CD14-positive monocyte (primary cell): ENCODE measurements around the gene CACHD1. TPM values are rescaled to one million over a fixed set of nuclear protein-coding genes. Genes with fewer than 3 reads are reported as not detected.
A peak's percentile ranks its signal among the peaks of the same experiment; 100 is the strongest.

ENCODE experiments used
- DNase-seq, 3 donors: peaks; one replicate each; pipeline ENCODE4 v3.0.0-alpha.2; 2011 to 2022
- H2AFZ ChIP-seq: 2 replicates; pipeline ENCODE4 v1.6.0; 2012; ENCODE audit warnings: mild to moderate bottlenecking, low read depth, low read length, inconsistent platforms; ENCODE audit not compliant: insufficient read depth, poor library complexity, severe bottlenecking
- H3K27ac ChIP-seq, 2 donors: 1 replicate in 1 of 2; 2 replicates in 1 of 2; pipeline ENCODE4 v1.5.1; 2012 to 2013; ENCODE audit warnings: low read length in 2 of 2, control low read depth in 1 of 2, inconsistent platforms in 1 of 2, low read depth in 1 of 2, mild to moderate bottlenecking in 1 of 2
- H3K27me3 ChIP-seq, 2 donors: one replicate each; pipeline versions ENCODE4 v1.6.0 to v1.6.1; 2011 to 2013; ENCODE audit warnings: low read length in 2 of 2; ENCODE audit not compliant: control insufficient read depth in 2 of 2, insufficient read depth in 2 of 2
- H3K36me3 ChIP-seq, 2 donors: replicated peaks in 1 of 2; 1 replicate in 1 of 2; 2 replicates in 1 of 2; pipeline versions ENCODE4 v1.5.1 to v1.6.1; 2012 to 2013; ENCODE audit warnings: low read length in 2 of 2, control low read depth in 1 of 2, inconsistent platforms in 1 of 2, mild to moderate bottlenecking in 1 of 2; ENCODE audit not compliant: insufficient read depth in 2 of 2, control insufficient read depth in 1 of 2
- H3K4me1 ChIP-seq, 2 donors: 1 replicate in 1 of 2; 2 replicates in 1 of 2; pipeline versions ENCODE4 v1.5.1 to v1.6.1; 2012 to 2013; ENCODE audit warnings: low read length in 2 of 2, control low read depth in 1 of 2, inconsistent platforms in 1 of 2, mild to moderate bottlenecking in 1 of 2, moderate library complexity in 1 of 2; ENCODE audit not compliant: insufficient read depth in 2 of 2, control insufficient read depth in 1 of 2
- H3K4me2 ChIP-seq: replicated peaks from 2 replicates; pipeline ENCODE3; 2012; ENCODE audit warnings: low read length, moderate library complexity, mild to moderate bottlenecking; ENCODE audit not compliant: poor library complexity, severe bottlenecking; ENCODE audit errors: extremely low read depth
- H3K4me3 ChIP-seq, 3 experiments: fragments of 200-600 bp in 1 of 3; sonication (generic) in 1 of 3; replicated peaks in 1 of 3; 1 replicate in 2 of 3; 2 replicates in 1 of 3; pipeline ENCODE4 v1.5.1; 2011 to 2013; ENCODE audit warnings: low read length in 3 of 3, mild to moderate bottlenecking in 3 of 3, control low read depth in 2 of 3, low read depth in 2 of 3, inconsistent platforms in 1 of 3, moderate library complexity in 1 of 3
- H3K79me2 ChIP-seq: 2 replicates; pipeline ENCODE4 v1.6.0; 2012; ENCODE audit warnings: mild to moderate bottlenecking, control low read depth, inconsistent platforms, low read length, moderate library complexity; ENCODE audit not compliant: insufficient read depth
- H3K9ac ChIP-seq: 2 replicates; pipeline ENCODE4 v1.6.0; 2017; ENCODE audit warnings: low read length, mild to moderate bottlenecking; ENCODE audit not compliant: insufficient read depth, poor library complexity, severe bottlenecking
- H3K9me3 ChIP-seq, 2 donors: replicated peaks in 1 of 2; 1 replicate in 1 of 2; 2 replicates in 1 of 2; pipeline versions ENCODE4 v1.5.1 to v1.6.1; 2012 to 2013; ENCODE audit warnings: low read length in 2 of 2, control low read depth in 1 of 2; ENCODE audit not compliant: control insufficient read depth in 1 of 2, insufficient read depth in 1 of 2
- H4K20me1 ChIP-seq: 2 replicates; pipeline ENCODE4 v1.6.0; 2012; ENCODE audit warnings: mild to moderate bottlenecking, low read length, control low read depth, moderate library complexity; ENCODE audit not compliant: insufficient read depth
- H3K27ac Mint-ChIP-seq, 7 donors: one replicate each; pipeline ENCODE4 v1.8.0; 2020; ENCODE audit warnings: mild to moderate bottlenecking in 7 of 7, mixed read lengths in 7 of 7, moderate library complexity in 6 of 7, inconsistent platforms in 2 of 7
- H3K27me3 Mint-ChIP-seq, 3 donors: one replicate each; pipeline ENCODE4 v1.8.0; 2021 to 2022; ENCODE audit warnings: low read depth in 3 of 3, mild to moderate bottlenecking in 3 of 3, mixed read lengths in 3 of 3, moderate library complexity in 3 of 3, inconsistent platforms in 1 of 3
- H3K36me3 Mint-ChIP-seq, 2 donors: one replicate each; pipeline ENCODE4 v1.8.0; 2020; ENCODE audit warnings: mixed read lengths in 2 of 2, inconsistent platforms in 1 of 2, mild to moderate bottlenecking in 1 of 2
- H3K4me1 Mint-ChIP-seq: one replicate; pipeline ENCODE4 v1.8.0; 2020; ENCODE audit warnings: mild to moderate bottlenecking, mixed read lengths
- H3K4me3 Mint-ChIP-seq, 2 donors: one replicate each; pipeline ENCODE4 v1.8.0; 2020; ENCODE audit warnings: mild to moderate bottlenecking in 2 of 2, mixed read lengths in 2 of 2, moderate library complexity in 1 of 2
- H3K9me3 Mint-ChIP-seq, 7 donors: one replicate each; pipeline ENCODE4 v1.8.0; 2020 to 2022; ENCODE audit warnings: mixed read lengths in 7 of 7, mild to moderate bottlenecking in 6 of 7, moderate library complexity in 6 of 7, inconsistent platforms in 2 of 7
- CTCF ChIP-seq: fragments of 200-600 bp; IDR thresholded peaks from one replicate; pipeline ENCODE4 v1.8.0; 2022; ENCODE audit warnings: antibody characterized with exemption, mild to moderate bottlenecking
- WGBS: methylation state at CpG from one replicate; pipeline ENCODE4 v1.1.5; 2013; ENCODE audit warnings: missing lambda C conversion rate; ENCODE audit not compliant: insufficient coverage; 5-methylcytosine and 5-hydroxymethylcytosine counted together
- intact Hi-C, 2 donors: fragments of 100-400 bp; cut with micrococcal nuclease; formaldehyde crosslinking; loops; one replicate each; pipeline versions ENCODE4 v1.15.0 to v1.15.1; 2023
- polyA plus RNA-seq, 3 donors: library from polyadenylated mRNA; depleted of rRNA in 1 of 3; unstranded in 2 of 3; stranded (reverse) in 1 of 3; fragments of 300-500 nt in 2 of 3; fragments of >200 nt in 1 of 3; fragmentation: Illumina TruSeq in 2 of 3; gene quantifications; 1 replicate in 2 of 3; 2 replicates in 1 of 3; pipeline ENCODE4 v1.2.3, GENCODE V29; 2012 to 2021

Gene CACHD1
- polyA plus RNA-seq, 3 donors, result 0.12 TPM; not detected in 2

GRCh38 chr1:64466033-64466432 is 3.9 kb upstream of the CACHD1 start:
- H3K36me3 Mint-ChIP-seq, result peaks cover 3 to 8% of the 10 kb centered on the region in 2 donors
- H3K27me3 ChIP-seq, result peaks cover 26 to 30% of the 10 kb centered on the region in 2 donors
- H3K36me3 ChIP-seq, result no peaks in the 10 kb centered on the region
- no peak overlapping the region for H3K4me2 ChIP-seq
- intact Hi-C loops, result no loop called here
- no peak for TF ChIP-seq CTCF
- WGBS, result no CpG with 5 or more reads among the region's 7 CpGs
- peaks cover 0 to 7% of the 10 kb centered on the region in 2 donors for H3K9me3 ChIP-seq
- H3K27me3 Mint-ChIP-seq, result peaks cover 32 to 44% (median 33%) of the 10 kb centered on the region in 3 donors
- peaks cover 9% of the 10 kb centered on the region for H3K4me1 Mint-ChIP-seq
- H3K9ac ChIP-seq, result no peak overlapping the region
- H2AFZ ChIP-seq, result no peak overlapping the region
- H3K4me3 ChIP-seq, result no peak overlapping the region
- H3K4me3 Mint-ChIP-seq, result no peak overlapping the region
- H3K79me2 ChIP-seq, result no peaks in the 10 kb centered on the region
- peaks cover 0 to 7% (median 3%) of the 10 kb centered on the region in 7 donors for H3K9me3 Mint-ChIP-seq
- no peak overlapping the region for H3K27ac Mint-ChIP-seq
- H3K27ac ChIP-seq, result no peak overlapping the region
- H3K4me1 ChIP-seq, result peaks cover 10 to 17% of the 10 kb centered on the region in 2 donors
- no peak for DNase-seq
- no peaks in the 10 kb centered on the region for H4K20me1 ChIP-seq

- no peaks in the 10 kb centered on the region for H3K79me2 ChIP-seq
- no peak overlapping the region for H3K27ac ChIP-seq
- H3K9ac ChIP-seq, result peak overlapping the region; percentile 60
- H3K36me3 Mint-ChIP-seq, result peaks cover 7 to 12% of the 10 kb centered on the region in 2 donors
- H3K27me3 ChIP-seq, result peaks cover 41 to 50% of the 10 kb centered on the region in 2 donors
- peak overlapping the region; percentile 73 to 92 for H3K4me3 Mint-ChIP-seq
- intact Hi-C loops, result no loop called here
- TF ChIP-seq CTCF, result no peak
- peaks cover 17 to 24% of the 10 kb centered on the region in 2 donors for H3K4me1 ChIP-seq
- WGBS, result 15% methylated on average over 22 of the region's 28 CpGs
- no peaks in the 10 kb centered on the region for H3K36me3 ChIP-seq
- no peaks in the 10 kb centered on the region for H4K20me1 ChIP-seq
- H3K4me3 ChIP-seq, result peak overlapping the region in 2 of 3 experiments; percentile 38 to 76
- peaks cover 20% of the 10 kb centered on the region for H3K4me1 Mint-ChIP-seq
- peaks cover 45 to 60% (median 57%) of the 10 kb centered on the region in 3 donors for H3K27me3 Mint-ChIP-seq
- H3K9me3 ChIP-seq, result peaks cover 0 to 7% of the 10 kb centered on the region in 2 donors
- peak overlapping the region; percentile 74 for H3K4me2 ChIP-seq
- H3K27ac Mint-ChIP-seq, result peak overlapping the region in 1 of 7 donors; percentile 54
- peak in 1 of 3 donors; percentile 6 for DNase-seq
- H3K9me3 Mint-ChIP-seq, result peaks cover 0 to 13% (median 4%) of the 10 kb centered on the region in 7 donors
- H2AFZ ChIP-seq, result peak overlapping the region; percentile 81
These were observed 583 bp upstream of the CACHD1 start for GRCh38 chr1:64469116-64469976.
